ENCODE measurements around the gene ENO4.

Gene ENO4

DNA sequence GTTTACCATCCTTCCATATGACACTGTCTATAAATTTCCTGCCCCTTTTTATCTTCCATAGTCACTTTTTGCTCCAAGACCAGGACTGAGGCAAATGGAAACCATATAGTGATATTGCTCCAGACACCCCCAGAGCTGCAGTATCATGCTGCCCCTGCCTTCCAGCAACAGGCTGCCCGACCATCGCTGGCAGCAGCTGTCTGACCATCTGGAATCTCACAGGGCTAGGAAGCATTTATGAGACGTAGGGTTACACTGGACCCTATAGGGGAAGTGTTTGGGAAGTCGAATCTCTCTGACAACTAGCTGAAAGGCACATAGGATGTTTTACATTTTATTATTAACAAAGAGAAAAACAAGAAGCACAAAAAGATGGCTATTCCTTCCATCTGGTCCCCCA is 19.4 kb downstream of the ENO4 start:
- DNase-seq (ENCODE audit: low spot score), result no peak

DNA sequence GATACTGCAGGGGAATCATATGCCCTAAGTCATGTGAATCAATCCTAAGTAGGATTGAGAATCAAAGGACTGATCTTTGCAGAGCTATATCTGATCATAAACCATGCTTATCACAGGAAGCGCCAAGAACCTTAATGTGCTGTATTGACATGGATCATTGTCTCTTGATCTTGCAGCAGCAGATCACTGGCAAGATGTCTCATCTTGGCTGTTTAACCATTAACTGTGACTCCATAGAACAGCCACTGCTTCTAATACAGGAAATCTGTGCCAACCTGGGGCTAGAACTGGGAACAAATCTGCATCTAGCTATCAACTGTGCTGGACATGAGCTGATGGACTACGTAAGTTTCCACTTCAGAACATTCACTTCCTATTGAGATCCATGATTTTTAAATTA is 21.6 kb downstream of the ENO4 start:
- no peak for DNase-seq (ENCODE audit: low spot score)

DNA sequence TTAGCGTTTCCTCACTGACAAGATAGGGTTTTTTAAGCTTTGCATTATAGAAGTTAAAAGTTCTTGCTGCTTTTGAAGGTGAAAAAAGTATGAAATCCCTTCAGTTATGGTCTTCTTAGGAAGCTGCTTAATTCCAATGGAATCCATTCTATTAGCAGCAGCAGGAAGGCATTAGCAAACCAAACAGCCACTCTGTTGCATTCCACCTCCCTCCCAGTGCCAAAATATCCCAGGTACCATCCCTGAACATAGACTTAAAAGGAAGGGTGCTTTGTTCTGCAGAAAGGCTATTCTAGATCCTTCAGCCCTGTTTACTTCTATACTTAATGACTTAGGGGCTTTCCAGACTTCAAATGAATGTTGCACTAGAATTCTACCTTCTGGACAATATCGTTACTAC is 23.8 kb downstream of the ENO4 start:
- no peak for DNase-seq (ENCODE audit: low spot score)

DNA sequence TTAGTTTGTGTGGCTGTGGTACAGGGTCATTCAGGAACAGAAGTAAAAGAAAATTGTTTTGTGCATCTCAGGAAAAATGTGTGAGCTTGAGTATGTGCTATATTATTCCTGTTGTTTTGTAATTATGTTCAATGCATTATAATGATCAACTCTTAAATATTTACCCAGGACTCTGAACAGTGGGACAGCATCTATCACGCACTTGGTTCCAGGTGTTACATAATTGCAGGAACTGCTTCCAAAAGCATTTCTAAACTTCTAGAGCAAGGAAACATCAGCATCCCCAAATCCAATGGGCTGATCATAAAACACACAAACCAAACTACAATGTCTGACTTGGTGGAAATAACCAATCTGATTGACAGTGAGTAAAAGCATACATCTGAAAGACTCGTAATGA is 26.6 kb downstream of the ENO4 start:
- no peak for DNase-seq (ENCODE audit: low spot score)

DNA sequence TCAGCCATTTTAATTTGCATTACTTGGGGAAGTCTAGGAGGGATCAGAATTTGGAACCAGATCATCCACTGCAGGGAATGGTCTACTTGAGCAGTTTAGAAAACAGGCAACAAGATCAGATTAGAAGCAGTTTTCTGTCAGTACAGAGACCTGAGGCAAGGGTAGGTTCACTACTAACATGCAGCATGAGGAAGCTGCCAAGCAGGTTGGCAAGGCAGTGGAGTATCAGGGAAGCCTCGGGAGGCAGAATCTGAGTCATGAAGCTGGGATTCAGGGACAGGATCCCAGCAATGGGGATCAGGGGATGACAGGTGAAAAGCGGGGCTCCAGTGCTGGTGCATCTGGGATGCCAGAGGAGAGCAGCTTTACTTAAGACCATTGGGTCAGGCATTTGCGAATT is 28.1 kb downstream of the ENO4 start:
- no peak for DNase-seq (ENCODE audit: low spot score)

DNA sequence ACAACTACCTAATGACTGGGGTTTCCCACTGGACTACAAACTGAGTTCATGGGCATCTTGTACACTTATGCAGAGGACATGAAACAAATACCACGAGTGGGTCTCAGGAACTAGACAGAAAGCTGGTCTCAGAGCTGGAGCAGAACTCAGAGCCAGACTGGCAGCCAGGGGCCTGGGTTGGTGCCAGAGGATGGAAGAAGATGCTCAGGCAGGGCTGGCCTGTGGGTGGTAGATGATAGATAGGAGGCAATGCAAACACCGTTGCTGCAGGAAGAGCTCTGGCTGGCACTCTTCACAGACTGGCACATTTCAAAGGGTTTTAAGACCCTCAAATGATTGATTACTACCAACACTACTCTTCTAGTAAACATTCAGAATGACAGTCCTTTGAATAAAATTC is 28.8 kb downstream of the ENO4 start:
- no peak for DNase-seq (ENCODE audit: low spot score)

DNA sequence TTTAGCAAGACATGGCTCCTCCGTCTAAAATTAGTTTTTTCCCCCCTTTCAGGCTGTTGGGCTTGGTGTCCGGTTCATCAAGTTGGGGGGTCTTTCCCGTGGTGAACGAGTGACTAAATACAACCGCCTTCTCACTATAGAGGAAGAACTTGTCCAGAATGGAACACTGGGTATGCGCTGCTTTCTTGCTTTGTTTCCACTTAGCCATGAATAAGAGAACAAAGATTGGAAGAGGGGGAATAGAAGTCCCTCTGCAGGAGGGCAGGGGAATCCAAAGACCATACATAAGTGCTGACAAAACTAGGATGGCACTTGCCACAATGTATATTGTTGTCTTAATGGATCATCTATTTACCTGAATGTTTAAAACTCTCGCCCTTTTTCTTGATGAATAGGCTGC is 30.5 kb downstream of the ENO4 start:
- no peak for DNase-seq (ENCODE audit: low spot score)

DNA sequence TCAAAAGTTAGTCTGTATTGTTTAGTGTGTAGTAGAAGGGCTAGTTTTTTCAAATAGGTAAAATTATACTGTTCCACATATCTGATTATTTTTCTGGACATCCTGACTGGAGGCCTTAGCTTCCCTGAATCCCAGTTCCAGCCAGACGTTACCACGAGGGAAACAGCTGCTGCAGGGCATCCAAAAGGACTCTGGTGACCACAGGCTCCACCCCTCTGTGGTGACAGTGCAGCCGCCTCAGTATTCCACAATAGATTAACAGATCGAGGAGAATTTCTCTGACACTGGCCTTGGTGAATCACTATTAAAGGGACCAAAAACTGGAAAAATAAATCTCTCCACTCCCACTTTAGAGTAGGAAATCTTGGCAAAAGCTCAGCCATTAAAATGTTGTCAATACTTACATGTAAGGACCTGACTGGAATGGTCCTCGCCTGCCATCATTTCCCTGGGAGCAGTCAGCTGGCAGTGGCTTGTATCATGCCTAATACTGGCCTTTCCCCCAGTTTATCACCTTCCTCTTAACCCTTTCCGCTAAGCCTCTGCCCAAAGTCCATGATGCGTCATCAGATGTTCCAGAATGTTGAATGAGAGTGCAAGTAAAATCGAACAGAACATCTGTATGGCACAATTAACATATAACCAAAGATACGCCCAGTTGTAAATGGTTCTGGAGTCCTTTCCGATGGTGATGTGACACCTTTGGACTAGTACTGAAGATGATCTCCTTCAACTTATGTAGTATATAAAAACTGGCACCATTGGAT is 31.6 kb downstream of the ENO4 start:
- DNase-seq (ENCODE audit: low spot score), result no peak

DNA sequence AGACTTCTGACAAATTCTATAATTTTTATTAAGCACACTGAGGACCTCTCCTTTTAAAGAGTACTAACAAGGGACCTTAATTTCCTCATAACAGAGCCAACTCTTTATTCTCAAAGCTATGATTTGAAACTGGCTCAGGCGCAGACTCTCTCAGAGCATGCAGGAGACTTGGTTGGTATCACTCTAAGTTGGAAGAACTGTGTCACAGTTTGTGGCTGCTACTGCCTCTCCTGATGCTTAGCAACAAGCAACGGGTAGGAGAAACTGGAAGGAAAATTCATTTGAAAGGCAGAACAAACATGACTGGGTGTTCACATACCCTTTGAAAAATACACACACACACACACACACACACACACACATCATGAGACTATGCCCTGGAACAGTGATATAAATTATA is 33.3 kb downstream of the ENO4 start:
- no peak for DNase-seq (ENCODE audit: low spot score)

DNA sequence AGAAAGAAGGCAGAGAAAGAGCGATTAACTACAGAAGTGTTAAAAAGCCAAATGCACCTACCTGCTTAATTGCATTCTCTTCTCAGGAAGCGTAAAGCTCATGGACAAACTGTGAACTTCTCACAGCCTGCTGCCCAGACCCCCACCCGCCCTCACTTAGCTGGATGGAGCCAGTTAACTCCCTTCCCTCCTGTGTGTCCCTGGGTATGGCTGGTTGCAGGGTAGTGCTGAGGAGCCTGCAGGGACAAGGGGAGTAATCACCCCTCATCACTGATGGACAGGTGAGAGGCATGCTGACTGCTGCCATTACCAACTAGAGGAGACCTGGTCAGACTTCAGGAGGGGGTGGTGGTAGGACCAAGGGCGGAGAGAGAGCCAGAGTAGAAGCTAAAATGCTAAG is 37.5 kb downstream of the ENO4 start:
- no peak for DNase-seq (ENCODE audit: low spot score)

DNA sequence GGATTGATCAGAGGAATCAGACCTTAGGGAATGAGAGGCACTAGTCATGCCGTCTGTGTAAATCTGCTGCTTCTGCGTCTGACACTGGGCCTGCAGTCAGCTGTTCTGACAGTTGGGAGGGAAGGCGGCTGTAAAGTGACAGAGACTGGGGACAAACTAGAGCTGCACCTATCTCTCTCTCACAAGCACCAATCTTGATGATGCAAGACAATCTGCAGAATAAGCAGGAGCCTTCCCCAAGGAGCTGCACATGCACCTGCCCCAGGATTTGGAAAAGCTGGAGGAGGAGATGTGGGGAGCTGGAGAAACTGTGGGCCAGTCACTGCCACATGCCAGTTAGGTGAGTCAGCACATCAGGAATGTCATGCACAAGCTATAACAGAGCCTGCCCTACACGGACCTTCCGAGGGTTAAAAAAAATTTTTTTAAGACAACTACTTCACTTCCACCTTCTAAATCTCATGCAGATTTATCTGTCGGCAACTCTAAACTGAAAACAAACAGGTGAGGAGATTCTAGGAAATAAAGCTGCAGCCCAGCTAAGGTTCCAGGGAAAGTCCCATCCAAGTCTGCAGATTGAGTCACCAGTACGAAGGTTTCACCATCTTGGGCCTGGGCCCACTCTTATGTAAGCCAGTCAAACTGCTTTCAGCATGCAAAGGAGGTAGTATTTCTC is 39.2 kb downstream of the ENO4 start:
- no peak for DNase-seq (ENCODE audit: low spot score)

DNA sequence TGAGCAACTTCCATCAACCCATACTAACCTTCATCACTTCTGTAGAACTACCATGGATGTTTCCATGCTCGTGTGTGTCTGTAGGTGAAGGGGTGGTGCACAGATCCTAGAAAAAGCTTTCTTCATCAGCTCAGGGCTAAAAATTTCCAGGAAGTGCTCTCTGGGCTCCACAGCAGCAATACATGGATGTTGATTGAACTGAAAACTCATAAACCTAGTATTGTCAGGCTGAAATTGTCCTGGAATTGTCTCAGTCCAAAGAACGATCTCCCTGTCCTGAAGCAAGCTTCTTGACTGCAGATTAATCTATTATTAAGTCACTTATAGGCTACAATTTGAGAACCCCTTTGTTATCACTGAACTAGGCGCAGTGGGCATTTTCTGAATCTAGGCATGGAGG is 39.8 kb downstream of the ENO4 start:
- no peak for DNase-seq (ENCODE audit: low spot score)

DNA sequence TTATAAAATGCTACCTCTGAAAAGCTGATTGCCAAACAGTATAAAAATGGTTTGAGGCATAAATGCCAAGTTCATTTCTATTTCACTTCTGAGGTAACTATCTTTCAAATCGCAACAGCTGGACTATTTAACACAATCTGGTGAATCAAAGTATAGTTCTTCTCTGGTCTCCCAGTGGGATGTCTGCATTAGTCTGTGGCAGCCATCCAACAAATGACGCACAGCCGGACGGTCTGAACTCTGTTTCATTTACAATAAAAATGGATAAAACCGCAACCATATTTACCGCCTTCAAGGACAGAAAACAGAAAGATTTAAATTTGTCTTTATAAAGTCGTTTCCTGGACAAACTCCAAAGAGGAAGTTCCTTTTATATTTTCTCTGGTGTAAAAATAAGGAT is 41.9 kb downstream of the ENO4 start:
- no peak for DNase-seq (ENCODE audit: low spot score)

DNA sequence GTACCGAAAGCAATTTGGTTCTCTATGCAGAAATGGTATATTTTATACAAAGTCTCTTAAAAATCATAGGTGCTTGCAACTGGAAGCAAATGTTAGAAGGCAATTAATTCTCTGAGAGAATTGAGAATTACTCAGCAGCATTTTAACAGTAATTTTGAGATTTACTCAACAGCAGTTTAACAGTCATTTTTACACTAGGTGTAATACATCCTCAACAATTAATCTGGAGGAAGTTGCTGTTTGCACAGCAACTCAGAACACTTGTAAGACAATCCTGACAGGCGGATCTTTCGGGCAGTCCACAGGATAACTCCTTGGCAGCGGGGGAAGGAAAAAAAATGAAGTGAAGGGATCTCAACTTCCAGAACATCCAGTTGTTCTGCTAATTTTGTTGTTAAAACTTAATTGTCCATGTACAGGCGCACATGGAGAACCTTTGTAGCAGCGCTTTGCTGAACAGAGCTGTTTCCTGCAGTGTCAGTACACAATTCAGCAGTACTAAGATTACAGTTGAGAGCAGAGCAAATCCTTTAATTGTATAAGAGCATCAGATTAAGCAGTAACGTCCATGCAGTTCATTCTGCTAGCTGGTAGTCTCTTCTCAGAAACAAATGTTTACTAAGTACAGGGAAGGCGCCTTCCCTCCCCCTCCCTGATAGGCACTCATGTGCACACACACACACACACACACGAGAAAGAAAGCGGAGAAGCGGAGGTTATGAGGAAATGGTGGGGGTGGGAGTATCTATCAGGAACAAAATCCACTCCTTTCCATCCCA is 43.8 kb downstream of the ENO4 start:
- DNase-seq (ENCODE audit: low spot score), result no peak

DNA sequence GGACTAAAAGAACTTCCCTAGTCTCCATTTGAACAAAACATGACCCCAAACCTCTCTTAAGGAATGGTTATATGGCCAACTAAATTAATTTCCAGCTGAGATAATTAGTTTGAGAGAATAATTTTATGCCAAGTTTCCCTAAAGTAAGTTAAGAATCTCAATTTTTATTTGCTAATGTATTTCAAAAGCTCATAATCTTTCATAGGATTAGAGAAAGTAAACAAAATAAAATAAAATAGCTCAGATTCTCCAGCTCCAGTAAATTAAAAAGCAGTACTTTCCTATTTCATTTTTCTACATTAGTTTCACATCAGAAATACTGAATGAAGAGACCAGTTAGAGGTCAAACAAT is 44.4 kb downstream of the ENO4 start:
- no peak for DNase-seq (ENCODE audit: low spot score)

DNA sequence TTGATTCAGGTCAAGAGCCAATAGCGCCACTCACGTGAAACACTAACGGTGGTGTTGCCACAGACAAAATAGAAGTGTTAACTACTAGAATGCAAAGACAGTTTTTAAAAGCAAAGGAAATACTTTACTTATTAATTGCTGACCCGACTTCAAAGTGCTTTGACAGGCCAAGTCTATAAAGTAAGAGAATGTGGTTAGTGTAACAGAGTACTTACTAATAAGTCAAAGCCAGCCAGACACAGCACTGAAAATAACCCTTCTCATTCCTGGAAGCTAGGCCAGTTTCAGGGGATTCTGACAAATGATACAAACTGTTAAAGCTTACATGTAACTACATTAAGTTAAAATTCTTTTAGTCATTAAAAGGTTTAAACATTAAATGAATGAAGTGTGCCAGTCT is 50.3 kb downstream of the ENO4 start:
- DNase-seq (ENCODE audit: low spot score), result no peak

DNA sequence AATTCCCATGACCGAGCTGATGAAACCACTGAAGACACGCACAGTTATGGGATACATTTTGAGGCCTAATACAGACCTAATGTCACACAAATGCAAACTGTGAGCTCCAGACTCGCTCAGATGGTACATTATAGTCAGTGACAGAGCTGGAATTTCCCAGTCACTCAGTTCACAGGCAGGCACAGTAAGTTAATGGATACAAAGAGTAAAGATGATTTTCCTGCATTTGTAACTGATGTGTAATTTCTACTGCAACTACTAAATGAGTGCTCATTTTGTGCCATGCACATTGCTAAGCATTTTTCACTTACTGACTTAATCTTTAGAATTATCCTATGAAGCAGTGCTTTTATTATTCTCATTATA is 56.5 kb downstream of the ENO4 start:
- DNase-seq (ENCODE audit: low spot score), result no peak

DNA sequence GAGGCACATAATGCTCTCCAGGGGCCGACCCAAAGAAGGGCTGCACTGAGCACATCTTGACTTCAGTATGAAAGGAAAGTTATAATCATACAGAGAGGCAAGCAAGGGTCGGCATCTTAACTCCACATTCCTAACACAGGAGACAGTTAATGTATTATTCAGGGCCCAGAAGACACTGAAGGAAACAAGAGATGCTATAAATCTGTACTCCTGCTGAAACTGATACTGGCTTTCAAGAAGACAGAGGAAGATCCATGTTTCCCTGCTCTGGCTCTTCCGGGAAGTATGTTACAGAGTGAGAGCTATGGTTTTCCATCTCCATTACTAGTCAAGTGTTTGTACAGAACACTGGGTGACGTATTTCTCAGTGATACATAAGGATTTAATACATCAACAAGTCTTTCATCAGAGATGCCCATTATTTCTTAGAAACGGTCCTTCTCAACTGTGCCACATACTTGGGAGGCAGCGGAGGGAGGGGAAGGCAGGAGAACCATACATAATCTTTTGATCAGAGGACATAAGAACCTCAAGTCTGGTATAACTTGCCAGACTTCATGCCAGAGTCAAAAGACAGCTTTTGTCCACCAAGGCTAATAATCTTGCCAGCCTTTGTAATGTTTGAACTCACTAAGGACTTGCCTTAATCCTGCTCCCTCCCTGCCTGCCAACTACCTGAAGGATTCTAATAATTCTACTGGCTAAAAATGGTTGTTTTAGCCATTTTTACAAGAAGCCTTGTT is 58.1 kb downstream of the ENO4 start:
- no peak for DNase-seq (ENCODE audit: low spot score)

DNA sequence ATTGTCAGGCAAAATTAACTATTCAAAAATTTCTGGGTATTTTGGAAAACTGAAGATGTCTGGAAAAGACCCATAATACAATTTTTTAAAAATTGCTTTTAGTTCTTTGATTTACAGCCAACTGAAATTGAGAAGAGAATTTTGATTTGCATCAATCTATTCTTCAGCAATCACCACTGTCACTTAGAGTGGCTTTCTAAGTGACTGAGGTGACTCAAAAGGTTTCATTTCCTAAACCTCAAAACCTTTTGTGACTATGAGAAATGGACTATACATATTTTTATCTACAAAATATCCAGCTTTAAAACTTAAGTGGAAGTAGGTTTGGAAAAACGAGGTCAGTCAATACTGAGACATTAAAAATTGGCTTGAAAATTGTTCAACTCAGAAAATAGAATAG is 60.0 kb downstream of the ENO4 start:
- no peak for DNase-seq (ENCODE audit: low spot score)

DNA sequence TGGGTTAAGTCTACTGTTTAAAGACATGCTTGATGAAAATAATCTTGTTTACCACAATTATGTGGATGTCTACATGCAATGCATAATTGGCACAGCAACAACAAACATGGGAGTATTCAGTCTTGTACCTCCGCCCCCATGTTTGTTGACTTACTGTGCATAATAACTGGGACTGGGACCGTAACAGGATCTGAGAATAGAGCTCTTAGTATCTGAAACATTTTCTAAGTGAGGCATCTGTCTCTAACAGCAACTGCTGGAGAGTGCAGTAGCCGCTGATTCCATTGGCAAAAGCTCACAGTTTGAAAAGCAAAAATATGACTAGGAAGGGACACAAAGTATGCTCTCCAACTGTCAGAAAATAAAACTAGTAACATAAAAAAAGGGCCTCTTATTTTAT is 61.6 kb downstream of the ENO4 start:
- no peak for DNase-seq (ENCODE audit: low spot score)

DNA sequence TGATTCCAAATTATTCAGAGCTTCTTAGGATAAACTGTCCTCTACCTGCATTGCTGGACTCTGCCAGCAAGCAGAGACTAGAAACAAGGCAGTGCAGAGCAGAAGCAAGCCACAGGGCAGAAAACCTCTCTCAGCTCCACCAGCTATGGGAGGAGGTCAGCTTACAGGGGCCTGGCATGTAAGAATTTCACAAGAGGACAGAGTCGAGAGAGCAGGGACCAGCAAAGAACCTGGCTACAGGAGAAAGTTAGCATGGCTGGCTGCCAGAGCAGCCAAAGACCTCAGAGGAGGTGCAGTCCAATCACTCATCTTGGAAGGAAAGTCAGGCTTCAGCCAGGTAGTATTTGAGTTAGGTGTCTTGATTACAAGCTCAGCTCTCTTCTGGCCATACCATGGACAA is 62.9 kb downstream of the ENO4 start:
- DNase-seq (ENCODE audit: low spot score), result no peak

DNA sequence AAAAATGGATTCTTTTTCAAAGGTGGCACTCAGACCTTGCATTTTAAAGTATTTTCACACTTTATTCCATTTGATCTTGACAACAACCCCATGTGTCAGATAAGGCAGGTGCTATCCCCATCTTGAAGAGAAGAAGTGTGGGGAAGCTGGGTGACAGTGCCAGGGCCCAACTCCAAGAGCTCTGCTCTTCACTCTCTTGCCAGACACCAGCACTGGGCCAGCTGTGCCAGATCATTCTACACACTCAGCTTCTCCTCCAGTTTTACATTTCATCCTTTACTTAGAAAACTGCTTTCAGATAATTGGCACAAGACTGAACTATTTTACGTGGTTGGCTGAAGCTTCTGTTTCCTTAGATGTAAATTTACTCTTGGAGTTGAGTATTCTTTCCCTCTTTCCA is 64.4 kb downstream of the ENO4 start:
- DNase-seq (ENCODE audit: low spot score), result no peak

DNA sequence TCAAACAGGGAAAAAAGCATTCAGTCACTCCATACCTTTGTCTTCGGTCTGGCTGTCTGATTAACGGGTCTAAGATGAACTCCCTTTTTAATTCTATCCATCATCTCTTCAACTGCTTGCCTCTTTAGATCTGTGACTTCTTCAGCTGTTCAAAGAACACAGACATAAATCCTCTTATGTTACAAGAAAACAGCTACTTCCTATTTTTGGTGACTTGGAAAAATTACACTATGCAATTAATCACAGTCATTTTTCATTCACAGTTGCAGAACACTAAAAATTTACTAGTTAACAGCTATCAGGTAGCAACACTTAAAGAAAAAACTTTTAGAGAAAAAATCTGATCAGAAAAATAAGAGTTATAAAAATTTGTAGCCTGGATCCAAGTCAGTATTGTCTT is 66.0 kb downstream of the ENO4 start:
- no peak for DNase-seq (ENCODE audit: low spot score)

Measured in CD4-positive, alpha-beta T cell treated with Interleukin-2 at 100 ng/mL for 4 hours (primary cell).